Progenitor cell of endocrine pancreas (in vitro differentiated cells): ENCODE data around the gene PIGH. TPM values are rescaled to one million over a fixed set of nuclear protein-coding genes. Genes with fewer than 3 reads are reported as not detected.

Experiments used
- DNase-seq: peaks from one replicate; pipeline ENCODE4 v3.0.0; 2021; ENCODE audit warnings: low spot score; ENCODE audit not compliant: unreplicated experiment
- H3K27ac Mint-ChIP-seq: 2 replicates; pipeline ENCODE4 v1.8.0; 2021; ENCODE audit warnings: mild to moderate bottlenecking, moderate library complexity, mixed read lengths
- H3K27me3 Mint-ChIP-seq: 2 replicates; pipeline ENCODE4 v1.8.0; 2021; ENCODE audit warnings: mixed read lengths
- H3K36me3 Mint-ChIP-seq: 2 replicates; pipeline ENCODE4 v1.8.0; 2022; ENCODE audit warnings: mixed read lengths; ENCODE audit not compliant: insufficient read depth
- H3K4me1 Mint-ChIP-seq: 2 replicates; pipeline ENCODE4 v1.8.0; 2021; ENCODE audit warnings: low read depth, mixed read lengths
- H3K4me3 Mint-ChIP-seq: 2 replicates; pipeline ENCODE4 v1.8.0; 2021; ENCODE audit warnings: low read depth, mild to moderate bottlenecking, moderate library complexity, mixed read lengths
- H3K9me3 Mint-ChIP-seq: 2 replicates; pipeline ENCODE4 v1.8.0; 2021; ENCODE audit warnings: low read depth, mixed read lengths
- CTCF ChIP-seq: fragments of 200-600 bp; sonication (generic); IDR thresholded peaks from one replicate; pipeline ENCODE4 v1.5.0; 2021; ENCODE audit warnings: antibody characterized with exemption, mild to moderate bottlenecking; ENCODE audit not compliant: unreplicated experiment
- total RNA-seq: library from RNA; stranded (reverse); gene quantifications from 2 replicates; pipeline ENCODE4 v1.2.1, GENCODE V29; 2021

The PIGH gene
- total RNA-seq, 1 donor from 2014 or later, result 18.9 TPM

- Mint-ChIP-seq H3K4me3 (no peak overlapping the region), H3K27ac (no peak overlapping the region), H3K4me1 (peaks cover 18% of the 10 kb centered on the region), H3K9me3 (no peaks in the 10 kb centered on the region), H3K27me3 (no peaks in the 10 kb centered on the region), H3K36me3 (peaks cover 15% of the 10 kb centered on the region)
- DNase-seq, result no peak
- TF ChIP-seq CTCF, result no peak
Observed at GRCh38 chr14:67573228-67574010, 26.6 kb downstream of the PIGH start.

GRCh38 chr14:67572608-67573007 is 27.5 kb downstream of the PIGH start:
- TF ChIP-seq CTCF, result no peak
- no peaks in the 10 kb centered on the region for H3K9me3 Mint-ChIP-seq
- no peak overlapping the region for H3K4me3 Mint-ChIP-seq
- no peak overlapping the region for H3K27ac Mint-ChIP-seq
- no peaks in the 10 kb centered on the region for H3K27me3 Mint-ChIP-seq
- peaks cover 19% of the 10 kb centered on the region for H3K36me3 Mint-ChIP-seq
- H3K4me1 Mint-ChIP-seq, result peaks cover 19% of the 10 kb centered on the region
- DNase-seq, result no peak

- no peak for TF ChIP-seq CTCF
- Mint-ChIP-seq H3K4me3 (no peak overlapping the region), H3K9me3 (no peaks in the 10 kb centered on the region), H3K36me3 (peaks cover 23% of the 10 kb centered on the region), H3K4me1 (peaks cover 16% of the 10 kb centered on the region), H3K27ac (no peak overlapping the region), H3K27me3 (no peaks in the 10 kb centered on the region)
- DNase-seq, result no peak
Observed at GRCh38 chr14:67571991-67572323, 28.1 kb downstream of the PIGH start.

- peaks cover 11% of the 10 kb centered on the region for H3K4me1 Mint-ChIP-seq
- H3K4me3 Mint-ChIP-seq, result no peak overlapping the region
- DNase-seq, result peak; percentile 49
Observed at GRCh38 chr14:67571275-67571990, 28.6 kb downstream of the PIGH start.

More at GRCh38 chr14:67571275-67571990, 28.6 kb downstream of the PIGH start:
- no peaks in the 10 kb centered on the region for H3K27me3 Mint-ChIP-seq
- H3K36me3 Mint-ChIP-seq, result peaks cover 23% of the 10 kb centered on the region
- TF ChIP-seq CTCF, result peak; percentile 85
- peak overlapping the region; percentile 21 for H3K27ac Mint-ChIP-seq
- H3K9me3 Mint-ChIP-seq, result no peaks in the 10 kb centered on the region
